GM12892 (cell line): Measurements from ENCODE around the gene PMM2.

Experiments used
- POLR2A ChIP-seq: IDR thresholded peaks from 2 replicates; pipeline ENCODE4 v1.6.1; 2011; ENCODE audit warnings: low read depth, low read length, control low read depth
- POLR2AphosphoS5 ChIP-seq: IDR thresholded peaks from 2 replicates; pipeline ENCODE4 v1.6.1; 2011; ENCODE audit warnings: low read depth, low read length, control low read depth
- TAF1 ChIP-seq: IDR thresholded peaks from 2 replicates; pipeline ENCODE4 v1.6.1; 2011; ENCODE audit warnings: low read depth, mild to moderate bottlenecking, control low read depth, low read length, borderline replicate concordance

GRCh38 chr16:8863594-8864424 lies 66.2 kb downstream of the PMM2 start:
- TF ChIP-seq POLR2A, result no peak
- peak; percentile 56 for TF ChIP-seq POLR2AphosphoS5
- TF ChIP-seq TAF1, result no peak
